Lower leg skin (tissue), 4 donors: ENCODE results near the gene DNAJC13. TPM values are rescaled to one million over a fixed set of nuclear protein-coding genes. Genes with fewer than 3 reads are reported as not detected.

Source experiments
- DNase-seq, 2 donors: peaks; one replicate each; pipeline ENCODE4 v3.0.0-alpha.2; 2019; ENCODE audit warnings: low spot score in 2 of 2
- H3K4me3 ChIP-seq: fragments of 200-600 bp; sonication (generic); 2 replicates; pipeline ENCODE4 v1.5.1; 2017; ENCODE audit warnings: mild to moderate bottlenecking, low read depth; ENCODE audit not compliant: poor library complexity, severe bottlenecking
- POLR2A ChIP-seq, 2 donors: fragments of 450-650 bp; IDR thresholded peaks; one replicate each; pipeline ENCODE4 v1.6.1; 2016 to 2017; ENCODE audit warnings: antibody characterized with exemption in 2 of 2, mild to moderate bottlenecking in 1 of 2, moderate library complexity in 1 of 2
- WGBS, 2 donors: methylation state at CpG; one replicate each; pipeline ENCODE4 v1.1.5; 2018; 5-methylcytosine and 5-hydroxymethylcytosine counted together
- intact Hi-C: fragments of 100-400 bp; cut with DNase I; formaldehyde crosslinking; loops from one replicate; pipeline ENCODE4 v1.15.0; 2023; ENCODE audit warnings: low total_unique reads
- total RNA-seq, 4 donors: library from RNA; depleted of rRNA; stranded (reverse); fragments of >200 nt; gene quantifications; one replicate each; pipeline ENCODE4 v1.1.0, GENCODE V29; 2016
- TF ChIP-seq, protein P1 (sequence below), 3 donors: fragments of 450-650 bp; IDR thresholded peaks; one replicate each; pipeline ENCODE4 v1.5.1; 2016; ENCODE audit warnings: antibody characterized with exemption in 3 of 3, mild to moderate bottlenecking in 3 of 3, moderate library complexity in 2 of 3

DNAJC13 gene
- total RNA-seq, 4 donors from 2014 or later: 25.4 to 54.1 (median 31.2) TPM

- TF ChIP-seq POLR2A (IDR thresholded peaks at IDR 0.05): no peak
- TF ChIP-seq, protein P1, sequence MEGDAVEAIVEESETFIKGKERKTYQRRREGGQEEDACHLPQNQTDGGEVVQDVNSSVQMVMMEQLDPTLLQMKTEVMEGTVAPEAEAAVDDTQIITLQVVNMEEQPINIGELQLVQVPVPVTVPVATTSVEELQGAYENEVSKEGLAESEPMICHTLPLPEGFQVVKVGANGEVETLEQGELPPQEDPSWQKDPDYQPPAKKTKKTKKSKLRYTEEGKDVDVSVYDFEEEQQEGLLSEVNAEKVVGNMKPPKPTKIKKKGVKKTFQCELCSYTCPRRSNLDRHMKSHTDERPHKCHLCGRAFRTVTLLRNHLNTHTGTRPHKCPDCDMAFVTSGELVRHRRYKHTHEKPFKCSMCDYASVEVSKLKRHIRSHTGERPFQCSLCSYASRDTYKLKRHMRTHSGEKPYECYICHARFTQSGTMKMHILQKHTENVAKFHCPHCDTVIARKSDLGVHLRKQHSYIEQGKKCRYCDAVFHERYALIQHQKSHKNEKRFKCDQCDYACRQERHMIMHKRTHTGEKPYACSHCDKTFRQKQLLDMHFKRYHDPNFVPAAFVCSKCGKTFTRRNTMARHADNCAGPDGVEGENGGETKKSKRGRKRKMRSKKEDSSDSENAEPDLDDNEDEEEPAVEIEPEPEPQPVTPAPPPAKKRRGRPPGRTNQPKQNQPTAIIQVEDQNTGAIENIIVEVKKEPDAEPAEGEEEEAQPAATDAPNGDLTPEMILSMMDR (IDR thresholded peaks at IDR 0.05): no peak
- intact Hi-C loops: loop anchor here (5.0 kb wide), 1 partner anchor 106 kb away; no protein-coding TSS in a partner anchor
- WGBS, 2 donors: 82 to 83% methylated on average over 3 of the region's 3 CpGs
- H3K4me3 ChIP-seq: no peak overlapping the region
- DNase-seq: no peak
Observed at GRCh38 chr3:132536442-132537153, 119.3 kb downstream of the DNAJC13 start.

GRCh38 chr3:132537297-132537696 lies 120.0 kb downstream of the DNAJC13 start:
- 83 to 93% methylated on average over 1 of the region's 1 CpG for WGBS, 2 donors
- no peak for DNase-seq
- intact Hi-C loops: loop anchor here (5.0 kb wide), 1 partner anchor 105 kb away; no protein-coding TSS in a partner anchor
- H3K4me3 ChIP-seq: no peak overlapping the region
- no peak for TF ChIP-seq POLR2A (IDR thresholded peaks at IDR 0.05)
- TF ChIP-seq, protein P1 (IDR thresholded peaks at IDR 0.05): no peak

GRCh38 chr3:132538072-132538471 lies 120.8 kb downstream of the DNAJC13 start:
- WGBS, 2 donors: 52 to 73% methylated on average over 5 of the region's 5 CpGs
- TF ChIP-seq, protein P1 (IDR thresholded peaks at IDR 0.05): no peak
- no peak for TF ChIP-seq POLR2A (IDR thresholded peaks at IDR 0.05)
- intact Hi-C loops: loop anchor here (5.0 kb wide), 1 partner anchor 104 kb away; no protein-coding TSS in a partner anchor
- DNase-seq: no peak
- H3K4me3 ChIP-seq: no peak overlapping the region

GRCh38 chr3:132539681-132540080 lies 122.4 kb downstream of the DNAJC13 start:
- intact Hi-C loops: loop anchor here (5.0 to 10.0 kb wide), 3 partner anchors 85 to 838 kb away; no protein-coding TSS in a partner anchor
- TF ChIP-seq POLR2A (IDR thresholded peaks at IDR 0.05): no peak
- TF ChIP-seq, protein P1 (IDR thresholded peaks at IDR 0.05): no peak
- no peak overlapping the region for H3K4me3 ChIP-seq
- no peak for DNase-seq
- 45 to 55% methylated on average over 3 of the region's 3 CpGs for WGBS, 2 donors

DNA sequence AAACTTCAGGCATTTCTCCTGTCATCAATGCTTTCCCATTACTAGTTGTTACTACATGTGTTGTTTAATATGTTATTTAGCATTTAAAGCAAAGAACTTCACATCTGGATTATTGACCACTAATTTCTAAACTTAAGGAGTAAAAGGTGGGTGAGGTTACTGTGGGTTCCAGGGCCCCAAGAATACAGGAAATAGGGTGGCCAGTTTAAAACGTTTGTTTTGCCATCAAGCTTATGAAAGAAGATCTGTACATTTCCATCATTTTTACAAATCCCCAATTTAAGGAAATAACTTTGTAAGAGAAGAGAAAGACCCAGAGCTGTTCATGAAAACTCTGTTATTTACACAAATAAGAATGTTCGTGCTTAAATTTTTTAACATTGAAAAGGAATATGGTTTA lies 125.3 kb downstream of the DNAJC13 start:
- WGBS, 2 donors: 46 to 59% methylated on average over 2 of the region's 2 CpGs
- intact Hi-C loops: loop anchor here (5.0 to 10.0 kb wide), 2 partner anchors 82 to 835 kb away; no protein-coding TSS in a partner anchor

More for the DNA sequence above, 125.3 kb downstream of the DNAJC13 start:
- no peak for DNase-seq
- H3K4me3 ChIP-seq: no peak overlapping the region
- TF ChIP-seq, protein P1 (IDR thresholded peaks at IDR 0.05): no peak
- no peak for TF ChIP-seq POLR2A (IDR thresholded peaks at IDR 0.05)
